Upper lobe of right lung (tissue), 1 donor: Measurements from ENCODE around the gene NSF. TPM values are rescaled to one million over a fixed set of nuclear protein-coding genes. Genes with fewer than 3 reads are reported as not detected.
"Not testable (repeated sequence)": the region's sequence is repeated elsewhere in the genome, so short reads cannot be mapped to it uniquely, and the experiment has no call there.

Experiments used
- ATAC-seq: fragments of 200-7000 bp; cut with Tn5 transposase; one replicate; pipeline ENCODE4 v1.9.1; 2020; ENCODE audit warnings: mild to moderate bottlenecking, moderate library complexity
- DNase-seq: peaks from one replicate; pipeline ENCODE4 v3.0.0-alpha.2; 2020
- H3K27ac ChIP-seq: fragments of 200-600 bp; one replicate; pipeline ENCODE4 v1.8.0; 2022
- H3K27me3 ChIP-seq: fragments of 200-600 bp; one replicate; pipeline ENCODE4 v1.8.0; 2022; ENCODE audit warnings: mild to moderate bottlenecking
- H3K36me3 ChIP-seq: fragments of 200-600 bp; one replicate; pipeline ENCODE4 v1.8.0; 2022
- H3K4me1 ChIP-seq: fragments of 200-600 bp; one replicate; pipeline ENCODE4 v1.8.0; 2022
- H3K4me3 ChIP-seq: fragments of 200-600 bp; one replicate; pipeline ENCODE4 v1.8.0; 2022; ENCODE audit warnings: mild to moderate bottlenecking
- H3K9me3 ChIP-seq: fragments of 200-600 bp; one replicate; pipeline ENCODE4 v1.8.0; 2022
- intact Hi-C: fragments of 100-400 bp; cut with DNase I; formaldehyde crosslinking; loops from one replicate; pipeline ENCODE4 v1.11.0; 2022
- long read RNA-seq: library from polyadenylated mRNA; unstranded; transcript quantifications from one replicate; pipeline ENCODE4 v2.0.0, GENCODE V29; 2021
- total RNA-seq: library from RNA; stranded (reverse); fragmentation: NEBNext Ultra II Directional; extraction: Animal tissue kit (Norgen Biotek cat#: 25700); gene quantifications from one replicate; pipeline ENCODE4 v1.2.1, GENCODE V29; 2021
- donor health status: DM: no; HTN: yes; CAD: no; lungs with severe emphysema.

NSF gene
- total RNA-seq: 49.6 TPM
- long read RNA-seq, transcript NSF-201 (21 exons, 3,983 nt): major isoform, 96 of 108 reads
- long read RNA-seq, partial matches to known transcripts: 4 of 108 reads
- long read RNA-seq, other reads (novel, unspliced or antisense): 4 of 108 reads

DNA sequence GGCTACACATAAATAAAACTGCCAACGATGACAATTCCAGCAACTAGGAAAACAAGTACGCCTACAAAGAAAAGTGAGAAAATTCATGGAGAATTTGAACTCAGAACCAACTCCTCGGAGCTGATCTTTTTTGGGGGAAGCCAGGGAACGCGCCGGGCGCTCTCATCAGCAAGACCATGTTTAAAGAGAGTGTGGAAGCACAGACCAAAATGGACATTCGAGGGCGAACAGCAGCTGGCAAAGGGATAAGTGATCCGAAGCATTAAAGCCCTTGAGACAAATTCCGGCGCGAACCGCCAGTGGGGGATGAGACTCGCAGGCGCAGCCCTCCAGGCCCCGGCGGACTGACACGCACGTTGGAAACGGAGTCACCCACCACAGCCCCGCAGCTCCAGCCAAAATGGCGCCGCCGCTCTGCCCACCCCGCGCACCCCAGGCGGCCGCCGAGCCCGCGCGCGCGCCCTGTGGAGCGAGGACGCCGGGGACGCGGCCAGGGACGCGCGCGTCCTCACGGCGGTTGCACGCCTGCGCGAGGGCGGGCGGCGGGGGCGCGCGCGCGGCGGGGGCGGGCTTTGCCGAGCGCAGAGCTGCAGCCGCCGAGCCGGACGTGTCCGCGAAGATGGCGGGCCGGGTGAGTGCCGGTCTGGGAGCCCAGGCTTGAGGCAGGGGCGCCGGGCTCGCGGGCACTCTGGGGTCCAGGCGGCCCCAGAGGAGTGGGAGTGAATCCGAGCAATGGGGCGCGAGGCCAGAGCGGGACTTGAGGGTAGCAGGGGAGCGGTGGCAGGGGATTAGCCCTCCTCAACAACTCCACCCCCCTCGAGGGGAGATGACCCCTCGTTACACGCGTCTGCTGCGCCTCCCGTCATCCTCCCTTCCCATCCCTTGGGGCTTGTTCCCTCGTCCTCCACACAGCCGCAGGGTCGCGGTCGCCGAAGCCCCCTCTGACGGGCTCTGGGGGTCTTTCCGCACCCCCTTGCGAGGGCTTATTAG lies at the start of gene NSF:
TSS of gene NSF (plus strand) at position 513 of the 990 bp plus-strand sequence. CDS start at position 620, 107 bp downstream.
- H3K9me3 ChIP-seq, DNase-seq, H3K4me3 ChIP-seq, intact Hi-C loops, H3K4me1 ChIP-seq, H3K27me3 ChIP-seq, H3K27ac ChIP-seq, H3K36me3 ChIP-seq: not testable (repeated sequence)
- peak; percentile 99 for ATAC-seq

DNA sequence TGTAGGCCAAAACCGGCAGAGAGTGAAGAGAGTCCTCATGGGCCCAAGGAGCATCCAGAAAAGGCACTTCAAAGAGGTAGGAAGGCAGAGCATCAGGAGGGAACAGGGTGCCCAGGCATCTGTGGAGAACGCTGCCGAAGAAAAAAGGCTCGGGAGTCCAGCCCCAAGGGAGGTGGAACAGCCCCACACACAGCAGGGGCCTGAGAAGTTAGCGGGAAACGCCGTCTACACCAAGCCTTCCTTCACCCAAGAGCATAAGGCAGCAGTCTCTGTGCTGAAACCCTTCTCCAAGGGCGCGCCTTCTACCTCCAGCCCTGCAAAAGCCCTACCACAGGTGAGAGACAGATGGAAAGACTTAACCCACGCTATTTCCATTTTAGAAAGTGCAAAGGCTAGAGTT lies 41.9 kb upstream of the NSF start:
- intact Hi-C loops, H3K36me3 ChIP-seq, H3K9me3 ChIP-seq, H3K4me1 ChIP-seq, H3K27me3 ChIP-seq, ATAC-seq, H3K27ac ChIP-seq, H3K4me3 ChIP-seq, DNase-seq: not testable (repeated sequence)

- H3K27ac ChIP-seq, H3K4me3 ChIP-seq, intact Hi-C loops, DNase-seq, H3K9me3 ChIP-seq, H3K4me1 ChIP-seq, H3K36me3 ChIP-seq, H3K27me3 ChIP-seq: not testable (repeated sequence)
- peak; percentile 54 for ATAC-seq
Observed at GRCh38 chr17:46559155-46559554, 31.3 kb upstream of the NSF start.

DNA sequence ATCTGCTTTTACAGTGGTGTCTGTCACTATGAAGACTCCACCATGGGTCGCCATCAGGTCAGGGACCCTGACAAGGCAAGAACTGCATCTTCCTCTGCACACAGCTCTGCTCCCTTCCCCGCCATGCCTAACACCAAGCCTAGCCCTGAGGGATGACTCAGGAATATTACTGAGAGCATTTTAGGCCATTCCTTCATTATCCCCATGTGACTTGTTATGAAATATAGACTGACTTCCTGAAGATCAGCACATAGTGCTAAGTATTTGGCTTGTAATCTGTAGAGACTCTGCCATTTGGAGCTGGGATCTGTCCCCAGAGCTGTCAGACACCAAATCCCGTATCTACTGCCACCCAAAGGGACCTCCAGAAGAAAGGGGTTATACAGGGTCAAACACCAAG lies 30.4 kb upstream of the NSF start:
- DNase-seq, H3K4me1 ChIP-seq, H3K27me3 ChIP-seq, intact Hi-C loops, H3K36me3 ChIP-seq, H3K9me3 ChIP-seq, H3K4me3 ChIP-seq, H3K27ac ChIP-seq: not testable (repeated sequence)
- ATAC-seq: peak; percentile 92

- H3K4me1 ChIP-seq, H3K9me3 ChIP-seq, H3K27ac ChIP-seq, intact Hi-C loops, H3K27me3 ChIP-seq, H3K4me3 ChIP-seq, DNase-seq, H3K36me3 ChIP-seq: not testable (repeated sequence)
- peak; percentile 87 for ATAC-seq
Observed at GRCh38 chr17:46566284-46566683, 24.2 kb upstream of the NSF start.

DNA sequence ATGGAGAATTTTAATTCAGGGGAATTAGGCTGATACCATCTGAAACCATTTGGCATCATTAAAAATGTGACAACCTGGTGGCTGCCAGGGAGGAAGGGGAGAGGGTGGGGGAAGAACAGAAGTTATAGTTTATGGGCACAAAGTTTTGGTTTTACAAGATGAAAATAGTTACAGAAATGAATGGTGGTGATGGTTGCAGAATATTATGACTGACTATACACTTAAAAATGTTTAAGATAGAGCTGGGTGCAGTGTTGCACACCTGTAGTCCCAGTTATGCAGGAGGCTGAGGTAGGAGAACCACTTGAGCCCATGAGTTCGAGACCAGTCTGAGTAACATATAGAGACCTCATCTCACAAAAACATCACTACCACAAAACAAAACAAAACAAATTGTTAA lies 23.5 kb upstream of the NSF start:
- H3K36me3 ChIP-seq, H3K4me3 ChIP-seq, H3K27ac ChIP-seq, H3K9me3 ChIP-seq, ATAC-seq, DNase-seq, H3K4me1 ChIP-seq, H3K27me3 ChIP-seq, intact Hi-C loops: not testable (repeated sequence)

- intact Hi-C loops, H3K36me3 ChIP-seq: not testable (repeated sequence)
- peak; percentile 34 for ATAC-seq
Observed at GRCh38 chr17:46571796-46572195, 18.7 kb upstream of the NSF start.

GRCh38 chr17:46579083-46580075 lies 11.1 kb upstream of the NSF start, which contains the start of gene ARL17A:
Gene ARL17A (minus strand): TSS chr17:46579691. CDS start chr17:46576322, 3,369 bp downstream.
- H3K4me1 ChIP-seq, intact Hi-C loops, H3K36me3 ChIP-seq, H3K9me3 ChIP-seq, H3K27me3 ChIP-seq: not testable (repeated sequence)
- peak within 1 kb of the TSS; percentile 41 for H3K4me3 ChIP-seq
- DNase-seq (peak; percentile 86), ATAC-seq (peak; percentile 98)
- peak within 1 kb of the TSS; percentile 72 for H3K27ac ChIP-seq

More at GRCh38 chr17:46571796-46572195, 18.7 kb upstream of the NSF start:
- H3K27ac ChIP-seq, H3K9me3 ChIP-seq, DNase-seq, H3K4me1 ChIP-seq, H3K4me3 ChIP-seq, H3K27me3 ChIP-seq: not testable (repeated sequence)

- ATAC-seq, H3K27me3 ChIP-seq, H3K36me3 ChIP-seq, intact Hi-C loops, H3K4me1 ChIP-seq, H3K9me3 ChIP-seq, DNase-seq: not testable (repeated sequence)
- H3K4me3 ChIP-seq: peak overlapping the region; percentile 41
- H3K27ac ChIP-seq: peak overlapping the region; percentile 72
Observed at GRCh38 chr17:46580082-46580481, 10.4 kb upstream of the NSF start.

DNA sequence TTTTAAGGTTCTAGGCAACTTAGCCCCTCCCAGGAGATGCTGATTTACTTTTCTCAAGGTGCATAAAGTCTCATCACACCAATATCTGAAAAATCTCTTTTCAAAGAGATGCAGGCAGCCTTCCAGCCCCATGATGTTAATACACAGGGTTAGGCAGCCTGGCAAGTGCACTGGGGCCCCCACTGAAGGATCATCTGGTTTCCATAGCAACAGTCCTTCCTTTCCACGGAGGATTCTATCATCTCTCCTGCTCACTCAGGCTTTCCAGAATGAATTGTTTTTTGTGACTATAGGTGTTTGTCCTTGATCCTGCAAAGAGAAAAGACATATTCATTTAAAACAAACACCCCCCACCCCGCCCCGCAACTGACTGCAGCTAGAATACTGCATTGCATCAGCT lies 5.0 kb upstream of the NSF start:
- intact Hi-C loops, H3K4me1 ChIP-seq, DNase-seq, H3K27ac ChIP-seq, H3K36me3 ChIP-seq, H3K4me3 ChIP-seq, H3K9me3 ChIP-seq, H3K27me3 ChIP-seq, ATAC-seq: not testable (repeated sequence)

GRCh38 chr17:46591332-46591731 lies 863 bp downstream of the NSF start:
- ATAC-seq: peak; percentile 68
- H3K4me1 ChIP-seq: not testable (repeated sequence)

DNA sequence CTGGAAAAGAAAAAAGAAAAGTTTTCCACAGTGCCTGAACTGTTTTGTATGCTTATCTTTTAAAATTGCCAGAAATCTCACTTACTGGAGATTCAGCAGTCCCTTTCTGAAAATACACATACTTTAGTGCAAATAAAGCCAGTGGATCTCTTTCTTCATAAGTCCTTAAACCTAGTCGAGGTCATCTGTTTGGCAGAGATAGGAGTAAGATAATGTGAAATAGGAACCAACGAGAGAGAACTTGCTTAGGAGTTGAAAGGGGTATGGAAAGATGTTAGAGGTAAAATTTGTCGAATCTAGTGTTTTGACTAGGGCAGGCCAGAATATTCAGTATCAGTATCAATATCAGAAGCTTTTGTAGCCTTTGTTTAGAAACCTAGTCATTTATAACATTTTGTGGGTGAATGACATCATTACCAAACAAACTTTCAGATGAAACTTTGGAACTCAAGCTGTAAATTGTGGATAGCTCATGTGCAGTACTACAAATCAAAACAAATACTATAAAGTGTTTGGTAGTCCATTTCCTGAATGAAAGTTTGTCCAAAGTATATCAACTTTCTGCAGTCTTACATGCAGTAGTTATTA lies 8.0 kb downstream of the NSF start:
- H3K27me3 ChIP-seq, ATAC-seq, H3K36me3 ChIP-seq, intact Hi-C loops, H3K4me1 ChIP-seq, H3K9me3 ChIP-seq, H3K27ac ChIP-seq, H3K4me3 ChIP-seq, DNase-seq: not testable (repeated sequence)

More at GRCh38 chr17:46591332-46591731, 863 bp downstream of the NSF start:
- H3K27me3 ChIP-seq, DNase-seq, H3K4me3 ChIP-seq, intact Hi-C loops, H3K27ac ChIP-seq, H3K36me3 ChIP-seq, H3K9me3 ChIP-seq: not testable (repeated sequence)

DNA sequence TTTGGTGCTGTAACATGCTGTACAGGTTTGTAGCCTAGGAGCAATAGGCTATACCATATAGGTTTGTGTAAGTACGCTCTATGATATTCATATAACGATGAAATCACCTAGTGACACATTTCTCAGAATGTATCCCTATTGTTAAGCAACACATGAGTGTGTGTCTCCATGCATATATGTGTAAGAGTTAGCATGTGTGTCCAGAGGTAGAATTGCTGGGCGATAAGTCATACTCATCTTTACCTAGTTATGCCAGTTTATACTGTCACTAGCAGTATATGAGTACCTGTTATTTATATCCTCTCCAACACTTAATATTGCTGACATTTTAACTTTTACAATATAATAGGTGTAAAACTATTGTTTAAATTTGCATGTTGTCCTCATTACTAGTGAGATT lies 10.3 kb downstream of the NSF start:
- H3K4me3 ChIP-seq, H3K36me3 ChIP-seq, H3K4me1 ChIP-seq, ATAC-seq, H3K27me3 ChIP-seq, H3K27ac ChIP-seq, intact Hi-C loops, DNase-seq, H3K9me3 ChIP-seq: not testable (repeated sequence)
